Measurements from ENCODE around the gene ACVR1. TPM values are rescaled to one million over a fixed set of nuclear protein-coding genes. Genes with fewer than 3 reads are reported as not detected.

The ACVR1 gene
- total RNA-seq, 1 donor from 2014 or later = 66.6 TPM

DNA sequence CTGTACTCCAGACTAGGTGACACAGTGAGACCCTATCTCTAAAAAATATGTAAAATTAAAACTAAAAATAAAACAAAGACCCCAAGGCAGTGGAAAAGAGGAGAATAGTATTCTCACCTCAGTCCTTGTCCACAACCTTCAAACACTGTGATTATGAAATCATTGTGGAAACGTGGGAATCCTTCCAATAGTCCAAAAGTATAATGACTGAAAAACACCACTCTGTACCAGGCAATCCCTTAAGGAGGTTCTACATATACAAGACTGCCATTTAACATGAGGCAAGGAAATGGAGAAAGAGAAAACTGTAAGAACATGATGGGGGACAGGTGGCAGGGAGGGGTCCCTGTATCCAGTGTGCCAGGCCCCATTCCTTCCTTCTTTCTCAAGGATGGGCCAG, 66.1 kb downstream of the ACVR1 start:
- Mint-ChIP-seq H3K27ac (ENCODE audit: unreplicated experiment) (no peak overlapping the region), H3K27me3 (ENCODE audit: unreplicated experiment) (no peaks in the 10 kb centered on the region), H3K36me3 (ENCODE audit: unreplicated experiment) (peaks cover 9% of the 10 kb centered on the region), H3K4me1 (ENCODE audit: unreplicated experiment) (peaks cover 15% of the 10 kb centered on the region), H3K9me3 (ENCODE audit: unreplicated experiment) (no peaks in the 10 kb centered on the region), H3K4me3 (ENCODE audit: unreplicated experiment) (no peak overlapping the region)
- TF ChIP-seq CTCF (IDR thresholded peaks at IDR 0.05) = no peak
- no peak for DNase-seq (ENCODE audit: extremely low spot score, unreplicated experiment)

DNA sequence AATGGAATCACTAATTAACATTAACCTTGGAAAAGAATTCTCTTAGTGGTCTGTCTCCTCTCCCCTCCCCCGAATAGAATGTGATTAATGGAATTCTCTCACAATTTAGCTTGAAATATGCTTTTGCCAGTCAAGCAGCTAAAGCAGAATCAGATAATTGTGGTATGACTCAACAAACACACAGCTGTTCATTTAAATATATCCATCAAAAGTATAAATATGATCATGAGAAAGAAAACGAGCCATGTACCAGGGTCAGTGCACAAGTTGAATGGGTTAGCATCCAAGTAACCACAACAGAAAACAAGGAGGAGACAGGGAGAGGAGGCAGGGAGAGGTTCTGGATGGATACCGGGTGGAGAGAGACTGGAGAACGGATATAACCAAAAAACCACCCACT, 66.9 kb downstream of the ACVR1 start:
- Mint-ChIP-seq H3K27me3 (ENCODE audit: unreplicated experiment) (no peaks in the 10 kb centered on the region), H3K4me3 (ENCODE audit: unreplicated experiment) (no peak overlapping the region), H3K4me1 (ENCODE audit: unreplicated experiment) (peaks cover 15% of the 10 kb centered on the region), H3K27ac (ENCODE audit: unreplicated experiment) (peak overlapping the region; percentile 29), H3K9me3 (ENCODE audit: unreplicated experiment) (no peaks in the 10 kb centered on the region), H3K36me3 (ENCODE audit: unreplicated experiment) (peaks cover 9% of the 10 kb centered on the region)
- no peak for TF ChIP-seq CTCF (IDR thresholded peaks at IDR 0.05)
- DNase-seq (ENCODE audit: extremely low spot score, unreplicated experiment) = no peak

DNA sequence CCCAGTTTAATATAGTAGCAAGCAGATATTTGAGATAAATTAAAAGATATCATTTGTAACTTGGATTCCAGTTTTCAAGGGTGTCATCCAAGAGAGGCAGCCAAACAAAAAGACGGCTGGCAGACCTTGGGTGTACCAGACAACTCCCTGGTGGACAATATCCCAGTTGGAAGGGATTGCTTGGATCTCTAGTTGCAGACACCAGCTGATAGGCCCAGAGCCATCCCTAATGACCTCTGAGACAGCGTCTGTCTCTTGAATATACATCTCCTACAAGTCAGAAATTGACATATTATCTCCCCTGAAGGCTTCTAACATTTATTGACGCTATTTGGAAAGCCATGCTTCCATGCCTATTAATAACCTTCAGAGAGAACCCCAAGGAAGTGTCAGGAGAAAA, 67.7 kb downstream of the ACVR1 start:
- H3K27ac Mint-ChIP-seq (ENCODE audit: unreplicated experiment) = no peak overlapping the region
- H3K36me3 Mint-ChIP-seq (ENCODE audit: unreplicated experiment) = peaks cover 9% of the 10 kb centered on the region
- no peak for TF ChIP-seq CTCF (IDR thresholded peaks at IDR 0.05)
- H3K4me1 Mint-ChIP-seq (ENCODE audit: unreplicated experiment) = peaks cover 17% of the 10 kb centered on the region
- no peak overlapping the region for H3K4me3 Mint-ChIP-seq (ENCODE audit: unreplicated experiment)
- H3K9me3 Mint-ChIP-seq (ENCODE audit: unreplicated experiment) = no peaks in the 10 kb centered on the region
- DNase-seq (ENCODE audit: extremely low spot score, unreplicated experiment) = no peak
- no peaks in the 10 kb centered on the region for H3K27me3 Mint-ChIP-seq (ENCODE audit: unreplicated experiment)

- Mint-ChIP-seq H3K36me3 (ENCODE audit: unreplicated experiment) (peaks cover 9% of the 10 kb centered on the region), H3K27ac (ENCODE audit: unreplicated experiment) (no peak overlapping the region), H3K4me3 (ENCODE audit: unreplicated experiment) (no peak overlapping the region), H3K27me3 (ENCODE audit: unreplicated experiment) (no peaks in the 10 kb centered on the region), H3K9me3 (ENCODE audit: unreplicated experiment) (no peaks in the 10 kb centered on the region), H3K4me1 (ENCODE audit: unreplicated experiment) (peaks cover 19% of the 10 kb centered on the region)
- no peak for DNase-seq (ENCODE audit: extremely low spot score, unreplicated experiment)
- no peak for TF ChIP-seq CTCF (IDR thresholded peaks at IDR 0.05)
These were observed 69.6 kb downstream of the ACVR1 start for GRCh38 chr2:157806426-157807077.

GRCh38 chr2:157805519-157805918, 70.6 kb downstream of the ACVR1 start:
- TF ChIP-seq CTCF (IDR thresholded peaks at IDR 0.05) = no peak
- peaks cover 6% of the 10 kb centered on the region for H3K36me3 Mint-ChIP-seq (ENCODE audit: unreplicated experiment)
- peaks cover 16% of the 10 kb centered on the region for H3K4me1 Mint-ChIP-seq (ENCODE audit: unreplicated experiment)
- DNase-seq (ENCODE audit: extremely low spot score, unreplicated experiment) = no peak
- H3K27me3 Mint-ChIP-seq (ENCODE audit: unreplicated experiment) = no peaks in the 10 kb centered on the region
- H3K4me3 Mint-ChIP-seq (ENCODE audit: unreplicated experiment) = no peak overlapping the region
- H3K9me3 Mint-ChIP-seq (ENCODE audit: unreplicated experiment) = no peaks in the 10 kb centered on the region
- no peak overlapping the region for H3K27ac Mint-ChIP-seq (ENCODE audit: unreplicated experiment)

Measured in osteocyte (in vitro differentiated cells).